ENCODE measurements around the gene FAM20C. TPM values are rescaled to one million over a fixed set of nuclear protein-coding genes. Genes with fewer than 3 reads are reported as not detected.

Gene FAM20C
- total and polyA plus RNA-seq, 2 of the 8 experiments (the other 6 are each of a cell fraction or from before 2014, with no cell fraction given) = 9.5 to 34.8 TPM

GRCh38 chr7:216360-217300, 24.3 kb downstream of the FAM20C start (continued):
- TF ChIP-seq CBX8 (IDR thresholded peaks at IDR 0.05; ENCODE audit: borderline replicate concordance, low read depth, low read length) (no peak), HDAC6 (IDR thresholded peaks at IDR 0.05; ENCODE audit: low read depth, low read length) (no peak), JUND (IDR thresholded peaks at IDR 0.05; ENCODE audit: low read length) (no peak)
